Liver (tissue), 9 donors: ENCODE results near the gene RELA. TPM values are rescaled to one million over a fixed set of nuclear protein-coding genes. Genes with fewer than 3 reads are reported as not detected.

Source experiments
- DNase-seq: peaks from one replicate; pipeline ENCODE4 v3.0.0-alpha.2; 2017; ENCODE audit warnings: low spot score
- H3K27ac ChIP-seq, 2 donors: one replicate each; pipeline ENCODE4 v1.7.0; 2013; ENCODE audit warnings: inconsistent platforms in 2 of 2, low read length in 2 of 2, control low read depth in 1 of 2, low read depth in 1 of 2, mild to moderate bottlenecking in 1 of 2
- H3K27me3 ChIP-seq, 4 donors: one replicate each; pipeline versions ENCODE4 v1.6.1 to v1.7.0; 2013; ENCODE audit warnings: low read length in 3 of 4, inconsistent platforms in 1 of 4, mild to moderate bottlenecking in 1 of 4, moderate library complexity in 1 of 4; ENCODE audit not compliant: control insufficient read depth in 4 of 4, insufficient read depth in 4 of 4
- H3K36me3 ChIP-seq, 4 donors: one replicate each; pipeline versions ENCODE4 v1.6.1 to v1.7.0; 2013; ENCODE audit warnings: low read length in 3 of 4, mild to moderate bottlenecking in 3 of 4, low read depth in 1 of 4, moderate library complexity in 1 of 4; ENCODE audit not compliant: control insufficient read depth in 4 of 4, insufficient read depth in 3 of 4
- H3K4me1 ChIP-seq, 4 donors: one replicate each; pipeline versions ENCODE4 v1.6.1 to v1.7.0; 2013; ENCODE audit warnings: low read length in 3 of 4, mild to moderate bottlenecking in 3 of 4, moderate library complexity in 1 of 4; ENCODE audit not compliant: control insufficient read depth in 4 of 4, insufficient read depth in 4 of 4
- H3K4me3 ChIP-seq, 3 donors: one replicate each; pipeline versions ENCODE4 v1.6.1 to v1.7.0; 2013; ENCODE audit warnings: low read length in 3 of 3, control low read depth in 1 of 3, low read depth in 1 of 3, mild to moderate bottlenecking in 1 of 3
- H3K9ac ChIP-seq, 2 donors: one replicate each; pipeline ENCODE4 v1.7.0; 2013; ENCODE audit warnings: low read length in 2 of 2, mild to moderate bottlenecking in 2 of 2, moderate library complexity in 2 of 2, control low read depth in 1 of 2, low read depth in 1 of 2
- H3K9me3 ChIP-seq, 4 donors: one replicate each; pipeline versions ENCODE4 v1.6.1 to v1.7.0; 2013; ENCODE audit warnings: low read length in 3 of 4; ENCODE audit not compliant: control insufficient read depth in 4 of 4
- EGR1 ChIP-seq, 2 donors: IDR thresholded peaks; 2 replicates each; pipeline ENCODE4 v1.6.1; 2016 to 2018; ENCODE audit warnings: antibody characterized with exemption in 2 of 2, low read depth in 2 of 2
- FOXA1 ChIP-seq: IDR thresholded peaks from 2 replicates; pipeline ENCODE4 v1.6.1; 2016; ENCODE audit warnings: antibody characterized with exemption
- GABPA ChIP-seq, 2 donors: IDR thresholded peaks in 1 of 2; conservative IDR thresholded peaks in 1 of 2; 2 replicates each; pipeline ENCODE4 v1.6.1; 2016; ENCODE audit warnings: antibody characterized with exemption in 2 of 2, mild to moderate bottlenecking in 1 of 2, moderate library complexity in 1 of 2
- HNF4A ChIP-seq, 2 donors: conservative IDR thresholded peaks; 2 replicates each; pipeline ENCODE4 v1.6.1; 2016; ENCODE audit warnings: antibody characterized with exemption in 2 of 2, mild to moderate bottlenecking in 2 of 2
- HNF4G ChIP-seq: IDR thresholded peaks from 2 replicates; pipeline ENCODE4 v1.6.1; 2016; ENCODE audit warnings: antibody characterized with exemption
- JUND ChIP-seq, 2 donors: IDR thresholded peaks; 2 replicates each; pipeline ENCODE4 v1.6.1; 2016; ENCODE audit warnings: antibody characterized with exemption in 2 of 2
- RAD21 ChIP-seq, 2 donors: IDR thresholded peaks; 2 replicates each; pipeline ENCODE4 v1.6.1; 2016; ENCODE audit warnings: antibody characterized with exemption in 2 of 2, mild to moderate bottlenecking in 2 of 2
- REST ChIP-seq: IDR thresholded peaks from 2 replicates; pipeline ENCODE4 v1.6.1; 2016; ENCODE audit warnings: antibody characterized with exemption, mild to moderate bottlenecking
- RXRA ChIP-seq, 2 donors: IDR thresholded peaks; 2 replicates each; pipeline ENCODE4 v1.6.1; 2017 to 2018; ENCODE audit warnings: antibody characterized with exemption in 2 of 2, mild to moderate bottlenecking in 1 of 2
- SP1 ChIP-seq: IDR thresholded peaks from 2 replicates; pipeline ENCODE4 v1.6.1; 2018; ENCODE audit warnings: antibody characterized with exemption, mild to moderate bottlenecking
- YY1 ChIP-seq: IDR thresholded peaks from 2 replicates; pipeline ENCODE4 v1.6.1; 2016; ENCODE audit warnings: antibody characterized with exemption, mild to moderate bottlenecking
- WGBS: extraction: QIAGEN DNeasy Blood & Tissue Kit; methylation state at CpG from one replicate; pipeline ENCODE4 v1.1.7; 2013; 5-methylcytosine and 5-hydroxymethylcytosine counted together
- polyA plus RNA-seq, 2 donors: library from polyadenylated mRNA; stranded (reverse) in 1 of 2; unstranded in 1 of 2; fragments of 200-250 nt in 1 of 2; fragments of >200 nt in 1 of 2; fragmentation: Nextera tagmentation in 1 of 2; extraction: Ambion mirVana in 1 of 2; gene quantifications; one replicate each; pipeline versions ENCODE4 v1.2.1 to v1.2.3, GENCODE V29; 2013 to 2015
- total RNA-seq, 2 donors: library from RNA; depleted of rRNA; stranded (reverse); fragments of >200 nt; gene quantifications; one replicate each; pipeline ENCODE4 v1.2.3, GENCODE V29; 2014
- TF ChIP-seq, protein P1 (sequence below): fragments of 150-350 bp; IDR thresholded peaks from 2 replicates; pipeline ENCODE4 v1.5.1; 2017; ENCODE audit warnings: improper control_type of control experiment, low read depth, low read length; ENCODE audit not compliant: missing input control
- TF ChIP-seq, protein P2 (sequence below): IDR thresholded peaks from 2 replicates; pipeline ENCODE4 v1.6.1; 2016; ENCODE audit warnings: antibody characterized with exemption
- TF ChIP-seq, protein P3 (sequence below): IDR thresholded peaks from 2 replicates; pipeline ENCODE4 v1.6.1; 2016; ENCODE audit warnings: antibody characterized with exemption
- donor health status: healthy.
- donor health status: healthy.
- donor health status: healthy.
- donor health status: healthy.
- donor health status: healthy.

The RELA gene
- total and polyA plus RNA-seq, 4 donors: 11.1 to 30.7 (median 22.0) TPM

- H3K27ac ChIP-seq: no peak overlapping the region
- no peak for DNase-seq
- H3K36me3 ChIP-seq: peaks cover 14 to 69% (median 18%) of the 10 kb centered on the region in 4 donors
- TF ChIP-seq HNF4A (conservative IDR thresholded peaks at IDR 0.05) (no peak), HNF4G (no peak), RXRA (IDR thresholded peaks at IDR 0.05) (no peak), YY1 (no peak), RAD21 (IDR thresholded peaks at IDR 0.05) (no peak), EGR1 (IDR thresholded peaks at IDR 0.05; ENCODE audit: low read depth in 2 of 2) (no peak), FOXA1 (no peak), GABPA (IDR thresholded peaks at IDR 0.05 in 1 of 2, conservative IDR thresholded peaks at IDR 0.05 in 1 of 2) (no peak), SP1 (no peak), REST (no peak), JUND (IDR thresholded peaks at IDR 0.05) (no peak)
- TF ChIP-seq, protein P1, sequence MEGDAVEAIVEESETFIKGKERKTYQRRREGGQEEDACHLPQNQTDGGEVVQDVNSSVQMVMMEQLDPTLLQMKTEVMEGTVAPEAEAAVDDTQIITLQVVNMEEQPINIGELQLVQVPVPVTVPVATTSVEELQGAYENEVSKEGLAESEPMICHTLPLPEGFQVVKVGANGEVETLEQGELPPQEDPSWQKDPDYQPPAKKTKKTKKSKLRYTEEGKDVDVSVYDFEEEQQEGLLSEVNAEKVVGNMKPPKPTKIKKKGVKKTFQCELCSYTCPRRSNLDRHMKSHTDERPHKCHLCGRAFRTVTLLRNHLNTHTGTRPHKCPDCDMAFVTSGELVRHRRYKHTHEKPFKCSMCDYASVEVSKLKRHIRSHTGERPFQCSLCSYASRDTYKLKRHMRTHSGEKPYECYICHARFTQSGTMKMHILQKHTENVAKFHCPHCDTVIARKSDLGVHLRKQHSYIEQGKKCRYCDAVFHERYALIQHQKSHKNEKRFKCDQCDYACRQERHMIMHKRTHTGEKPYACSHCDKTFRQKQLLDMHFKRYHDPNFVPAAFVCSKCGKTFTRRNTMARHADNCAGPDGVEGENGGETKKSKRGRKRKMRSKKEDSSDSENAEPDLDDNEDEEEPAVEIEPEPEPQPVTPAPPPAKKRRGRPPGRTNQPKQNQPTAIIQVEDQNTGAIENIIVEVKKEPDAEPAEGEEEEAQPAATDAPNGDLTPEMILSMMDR: no peak
- TF ChIP-seq, protein P2, sequence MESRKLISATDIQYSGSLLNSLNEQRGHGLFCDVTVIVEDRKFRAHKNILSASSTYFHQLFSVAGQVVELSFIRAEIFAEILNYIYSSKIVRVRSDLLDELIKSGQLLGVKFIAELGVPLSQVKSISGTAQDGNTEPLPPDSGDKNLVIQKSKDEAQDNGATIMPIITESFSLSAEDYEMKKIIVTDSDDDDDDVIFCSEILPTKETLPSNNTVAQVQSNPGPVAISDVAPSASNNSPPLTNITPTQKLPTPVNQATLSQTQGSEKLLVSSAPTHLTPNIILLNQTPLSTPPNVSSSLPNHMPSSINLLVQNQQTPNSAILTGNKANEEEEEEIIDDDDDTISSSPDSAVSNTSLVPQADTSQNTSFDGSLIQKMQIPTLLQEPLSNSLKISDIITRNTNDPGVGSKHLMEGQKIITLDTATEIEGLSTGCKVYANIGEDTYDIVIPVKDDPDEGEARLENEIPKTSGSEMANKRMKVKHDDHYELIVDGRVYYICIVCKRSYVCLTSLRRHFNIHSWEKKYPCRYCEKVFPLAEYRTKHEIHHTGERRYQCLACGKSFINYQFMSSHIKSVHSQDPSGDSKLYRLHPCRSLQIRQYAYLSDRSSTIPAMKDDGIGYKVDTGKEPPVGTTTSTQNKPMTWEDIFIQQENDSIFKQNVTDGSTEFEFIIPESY: no peak
- TF ChIP-seq, protein P3, sequence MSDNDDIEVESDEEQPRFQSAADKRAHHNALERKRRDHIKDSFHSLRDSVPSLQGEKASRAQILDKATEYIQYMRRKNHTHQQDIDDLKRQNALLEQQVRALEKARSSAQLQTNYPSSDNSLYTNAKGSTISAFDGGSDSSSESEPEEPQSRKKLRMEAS: no peak
- no peaks in the 10 kb centered on the region for H3K9me3 ChIP-seq
- no peak overlapping the region for H3K9ac ChIP-seq
- no peaks in the 10 kb centered on the region for H3K27me3 ChIP-seq
- WGBS: 93% methylated on average over 30 of the region's 30 CpGs
- no peak overlapping the region for H3K4me3 ChIP-seq
- peaks cover 0 to 3% (median 1%) of the 10 kb centered on the region in 4 donors for H3K4me1 ChIP-seq
These were observed 37.6 kb downstream of the RELA start for GRCh38 chr11:65624931-65625627.
